A673 (cell line): ENCODE results near the gene FNTB. TPM values are rescaled to one million over a fixed set of nuclear protein-coding genes. Genes with fewer than 3 reads are reported as not detected.

Source experiments
- BruUV-seq: library from RNA; stranded (reverse); fragments of 400-500 nt; replicated peaks from 2 replicates; lab custom pipeline; 2021; lab: Mats Ljungman, UMichigan
- CTCF ChIA-PET: fragments of 300-600 bp; sonication (Branson Sonifier 250); formaldehyde crosslinking; loops from one replicate; lab custom pipeline; 2022; ENCODE audit warnings: antibody characterized with exemption; lab: Charles Lee
- POLR2A ChIA-PET: fragments of 300-600 bp; sonication (Branson Sonifier 250); formaldehyde crosslinking; loops from one replicate; lab custom pipeline; 2022; ENCODE audit warnings: antibody characterized with exemption; ENCODE audit not compliant: low non-redundant PET; lab: Charles Lee
- DNase-seq: peaks from one replicate; pipeline ENCODE4 v3.0.0-alpha.2; 2015; ENCODE audit warnings: low spot score
- H3K27ac ChIP-seq: fragments of 200-600 bp; sonication (generic); 2 replicates; pipeline ENCODE4 v1.5.1; 2016; ENCODE audit warnings: mixed run types, low read depth, mild to moderate bottlenecking, mixed read lengths, antibody characterized with exemption, low read length; ENCODE audit not compliant: poor library complexity, severe bottlenecking
- H3K27me3 ChIP-seq: fragments of 200-600 bp; sonication (generic); replicated peaks from 2 replicates; pipeline ENCODE4 v1.6.1; 2017; ENCODE audit warnings: mixed run types, low read depth, mild to moderate bottlenecking, mixed read lengths, antibody characterized with exemption, low read length; ENCODE audit not compliant: insufficient read depth, poor library complexity
- H3K36me3 ChIP-seq: fragments of 200-600 bp; sonication (generic); 2 replicates; pipeline ENCODE4 v1.6.1; 2016; ENCODE audit warnings: mixed run types, mild to moderate bottlenecking, mixed read lengths, antibody characterized with exemption, low read length; ENCODE audit not compliant: insufficient read depth, poor library complexity, severe bottlenecking
- H3K4me1 ChIP-seq: fragments of 200-600 bp; sonication (generic); 2 replicates; pipeline ENCODE4 v1.6.1; 2017; ENCODE audit warnings: mixed run types, mild to moderate bottlenecking, mixed read lengths, antibody characterized with exemption, low read length; ENCODE audit not compliant: insufficient read depth, poor library complexity, severe bottlenecking
- H3K4me3 ChIP-seq: fragments of 200-600 bp; sonication (generic); 2 replicates; pipeline ENCODE4 v1.5.1; 2016; ENCODE audit warnings: low read depth, mixed run types, mild to moderate bottlenecking, mixed read lengths, low read length; ENCODE audit not compliant: poor library complexity, severe bottlenecking
- H3K9me3 ChIP-seq: fragments of 200-600 bp; sonication (generic); 2 replicates; pipeline ENCODE4 v1.6.1; 2016; ENCODE audit warnings: mixed run types, low read depth, mild to moderate bottlenecking, mixed read lengths, antibody characterized with exemption, low read length; ENCODE audit not compliant: poor library complexity, severe bottlenecking
- EZH2 ChIP-seq: fragments of 200-600 bp; sonication (generic); IDR thresholded peaks from 2 replicates; pipeline ENCODE4 v1.6.1; 2017; ENCODE audit warnings: borderline replicate concordance, low read depth, mild to moderate bottlenecking, mixed read lengths, antibody characterized with exemption, low read length; ENCODE audit not compliant: poor library complexity, severe bottlenecking
- intact Hi-C: fragments of 100-400 bp; cut with micrococcal nuclease; formaldehyde crosslinking; loops from one replicate; pipeline ENCODE4 v1.10.0; 2022; ENCODE audit not compliant: unreplicated experiment
- total RNA-seq: library from RNA; stranded (reverse); gene quantifications from 2 replicates; pipeline ENCODE4 v1.2.3, GENCODE V29; 2021
- TF ChIP-seq, protein P1 (sequence below): fragments of 300-800, 200-600 bp; sonication (generic); conservative IDR thresholded peaks from 2 replicates; pipeline ENCODE4 v1.5.1; 2017; ENCODE audit warnings: low read depth, mild to moderate bottlenecking, antibody characterized with exemption, low read length, moderate library complexity, mixed read lengths

Gene FNTB
- total RNA-seq, 1 experiment from 2014 or later = 24.0 TPM

DNA sequence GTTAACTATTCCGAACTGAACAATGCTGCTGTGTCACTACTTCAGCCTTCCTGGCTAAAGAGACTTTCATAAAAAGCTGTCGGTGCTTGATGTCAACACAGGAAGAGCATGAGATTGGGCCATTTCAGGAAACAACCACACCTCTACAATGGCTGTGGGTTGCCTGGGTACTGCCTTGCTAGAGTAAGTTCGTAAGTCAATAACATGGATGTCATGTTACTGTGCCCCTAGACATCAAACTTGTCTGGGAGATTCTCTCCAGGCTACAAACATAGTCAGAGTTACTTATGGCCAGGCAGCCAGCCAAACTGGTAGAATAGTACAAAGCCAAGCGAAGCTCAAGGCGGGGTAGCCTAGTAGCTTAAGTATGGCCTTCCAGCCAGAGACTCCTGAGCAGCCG lies 92.5 kb downstream of the FNTB start:
- no peak overlapping the region for H3K4me3 ChIP-seq
- no peaks in the 10 kb centered on the region for H3K27me3 ChIP-seq
- intact Hi-C loops = no loop called here
- CTCF ChIA-PET = no interaction called here
- H3K4me1 ChIP-seq = no peaks in the 10 kb centered on the region
- peaks cover 24% of the 10 kb centered on the region for H3K36me3 ChIP-seq
- BruUV-seq = no TSS peak
- TF ChIP-seq, protein P1, sequence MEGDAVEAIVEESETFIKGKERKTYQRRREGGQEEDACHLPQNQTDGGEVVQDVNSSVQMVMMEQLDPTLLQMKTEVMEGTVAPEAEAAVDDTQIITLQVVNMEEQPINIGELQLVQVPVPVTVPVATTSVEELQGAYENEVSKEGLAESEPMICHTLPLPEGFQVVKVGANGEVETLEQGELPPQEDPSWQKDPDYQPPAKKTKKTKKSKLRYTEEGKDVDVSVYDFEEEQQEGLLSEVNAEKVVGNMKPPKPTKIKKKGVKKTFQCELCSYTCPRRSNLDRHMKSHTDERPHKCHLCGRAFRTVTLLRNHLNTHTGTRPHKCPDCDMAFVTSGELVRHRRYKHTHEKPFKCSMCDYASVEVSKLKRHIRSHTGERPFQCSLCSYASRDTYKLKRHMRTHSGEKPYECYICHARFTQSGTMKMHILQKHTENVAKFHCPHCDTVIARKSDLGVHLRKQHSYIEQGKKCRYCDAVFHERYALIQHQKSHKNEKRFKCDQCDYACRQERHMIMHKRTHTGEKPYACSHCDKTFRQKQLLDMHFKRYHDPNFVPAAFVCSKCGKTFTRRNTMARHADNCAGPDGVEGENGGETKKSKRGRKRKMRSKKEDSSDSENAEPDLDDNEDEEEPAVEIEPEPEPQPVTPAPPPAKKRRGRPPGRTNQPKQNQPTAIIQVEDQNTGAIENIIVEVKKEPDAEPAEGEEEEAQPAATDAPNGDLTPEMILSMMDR = no peak
- no peak for TF ChIP-seq EZH2
- no peak for DNase-seq
- H3K9me3 ChIP-seq = no peaks in the 10 kb centered on the region
- POLR2A ChIA-PET = no interaction called here
- H3K27ac ChIP-seq = no peak overlapping the region

DNA sequence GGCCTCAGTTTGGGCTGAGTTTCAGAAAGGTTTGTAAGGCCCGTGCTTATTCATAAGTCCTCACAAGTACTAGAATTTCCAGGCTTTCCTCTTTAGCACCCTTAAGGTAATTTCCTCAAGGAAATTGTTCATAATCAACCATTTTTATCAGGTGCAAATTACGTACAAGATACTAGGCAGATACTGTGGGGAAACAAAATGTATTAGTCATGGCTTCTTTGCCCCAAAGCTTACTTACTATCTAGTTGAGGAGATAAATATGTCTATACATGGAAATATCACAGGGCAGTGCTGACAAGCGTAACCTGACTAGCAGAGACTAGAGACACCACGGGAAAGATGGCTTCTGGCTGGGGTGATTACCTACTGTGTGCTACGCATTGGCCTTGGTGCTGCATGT lies 93.1 kb downstream of the FNTB start:
- POLR2A ChIA-PET = no interaction called here
- no TSS peak for BruUV-seq
- Histone ChIP-seq H3K27ac (no peak overlapping the region), H3K27me3 (no peaks in the 10 kb centered on the region), H3K4me1 (no peaks in the 10 kb centered on the region), H3K36me3 (peaks cover 26% of the 10 kb centered on the region), H3K4me3 (no peak overlapping the region), H3K9me3 (no peaks in the 10 kb centered on the region)
- intact Hi-C loops = no loop called here
- TF ChIP-seq, protein P1 = no peak
- no peak for TF ChIP-seq EZH2
- DNase-seq = no peak
- CTCF ChIA-PET = no interaction called here

DNA sequence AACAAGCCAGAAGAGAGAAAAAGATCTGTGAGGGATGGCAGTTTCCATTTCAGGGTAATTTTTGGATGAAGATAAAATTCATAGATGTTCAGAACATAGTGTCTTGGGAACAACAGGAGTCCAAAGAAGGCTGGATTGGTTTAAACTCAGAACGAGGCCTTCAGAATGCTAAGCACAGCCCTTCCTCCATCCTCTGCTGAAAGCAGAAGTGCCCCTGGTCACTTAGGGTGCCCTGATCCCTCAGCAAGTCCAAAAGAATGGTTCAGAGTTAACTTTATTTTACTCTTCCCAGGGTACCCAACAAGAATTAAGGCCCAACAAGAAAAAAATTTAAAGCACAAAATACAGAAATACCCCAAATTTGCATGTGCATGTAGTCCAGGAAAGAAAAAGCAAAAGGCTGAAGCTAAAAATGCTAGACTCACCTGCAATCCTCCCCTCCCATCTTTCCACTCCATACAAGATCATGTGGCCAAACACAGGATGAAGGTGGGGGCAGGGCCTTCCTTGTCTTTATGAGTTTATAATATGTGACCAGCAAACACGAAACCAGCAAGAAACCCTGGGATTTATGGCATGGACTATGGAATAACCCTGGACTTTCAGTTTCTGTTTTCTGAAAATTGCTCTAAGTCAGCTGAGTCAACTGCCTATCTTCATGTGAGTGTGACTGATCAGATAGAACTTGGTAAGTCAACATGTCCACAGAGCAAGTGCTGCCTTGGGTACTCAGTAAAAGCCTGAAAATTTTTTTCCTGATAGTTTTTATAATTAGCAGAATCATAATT lies 94.5 kb downstream of the FNTB start:
- H3K36me3 ChIP-seq = peaks cover 38% of the 10 kb centered on the region

More for the DNA sequence above, 94.5 kb downstream of the FNTB start:
- Histone ChIP-seq H3K4me1 (no peaks in the 10 kb centered on the region), H3K4me3 (no peak overlapping the region), H3K27me3 (no peaks in the 10 kb centered on the region), H3K27ac (no peak overlapping the region), H3K9me3 (peaks cover 7% of the 10 kb centered on the region)
- CTCF ChIA-PET = no interaction called here
- intact Hi-C loops = no loop called here
- TF ChIP-seq EZH2 = no peak
- TF ChIP-seq, protein P1 = no peak
- POLR2A ChIA-PET = no interaction called here
- no peak for DNase-seq
- BruUV-seq = no TSS peak
